Right lobe of liver (tissue), 6 donors: ENCODE data around the gene CATSPERE. TPM values are rescaled to one million over a fixed set of nuclear protein-coding genes. Genes with fewer than 3 reads are reported as not detected.

Source experiments
- ATAC-seq, 4 donors: fragments of 200-7000 bp; cut with Tn5 transposase; one replicate each; pipeline ENCODE4 v1.9.1; 2020; ENCODE audit warnings: mild to moderate bottlenecking in 4 of 4, moderate library complexity in 4 of 4
- DNase-seq, 3 donors: peaks; one replicate each; pipeline ENCODE4 v3.0.0-alpha.2; 2020
- H3K27ac ChIP-seq, 3 donors: fragments of 200-600 bp; one replicate each; pipeline ENCODE4 v1.8.0; 2022
- H3K27me3 ChIP-seq, 2 donors: fragments of 200-600 bp; one replicate each; pipeline ENCODE4 v1.8.0; 2022
- H3K36me3 ChIP-seq, 4 donors: fragments of 200-600 bp; sonication (generic) in 1 of 4; one replicate each; pipeline versions ENCODE4 v1.5.1 to v1.8.0; 2017 to 2022; ENCODE audit warnings: control low read depth in 1 of 4
- H3K4me1 ChIP-seq, 4 donors: fragments of 200-600 bp; sonication (generic) in 1 of 4; one replicate each; pipeline versions ENCODE4 v1.5.1 to v1.8.0; 2017 to 2022; ENCODE audit warnings: control low read depth in 1 of 4
- H3K4me3 ChIP-seq, 3 donors: fragments of 200-600 bp; one replicate each; pipeline ENCODE4 v1.8.0; 2022
- H3K9me3 ChIP-seq, 4 donors: fragments of 200-600 bp; sonication (generic) in 1 of 4; one replicate each; pipeline versions ENCODE4 v1.5.1 to v1.8.0; 2017 to 2022; ENCODE audit warnings: control low read depth in 1 of 4
- POLR2A ChIP-seq: fragments of 450-650 bp; IDR thresholded peaks from one replicate; pipeline ENCODE4 v1.6.1; 2017; ENCODE audit warnings: antibody characterized with exemption, mild to moderate bottlenecking
- WGBS: methylation state at CpG from one replicate; pipeline ENCODE4 v1.1.6; 2018; ENCODE audit warnings: low coverage, low lambda C conversion rate; ENCODE audit not compliant: insufficient coverage; ENCODE audit errors: missing lambda C conversion rate; 5-methylcytosine and 5-hydroxymethylcytosine counted together
- intact Hi-C, 2 donors: fragments of 100-400 bp; cut with DNase I; formaldehyde crosslinking; loops; one replicate each; pipeline versions ENCODE4 v1.11.2 to v1.14.1; 2022
- total RNA-seq, 6 experiments: library from RNA; depleted of rRNA in 2 of 6; stranded (reverse); fragments of >200 nt in 2 of 6; fragmentation: NEBNext Ultra II Directional in 3 of 6; extraction: Animal tissue kit (Norgen Biotek cat#: 25700) in 3 of 6; gene quantifications; one replicate each; pipeline versions ENCODE4 v1.1.0 to v1.2.4, GENCODE V29; 2016 to 2023
- TF ChIP-seq, protein P1 (sequence below), 4 donors: fragments of 200-600 bp in 3 of 4; fragments of 450-650 bp in 1 of 4; IDR thresholded peaks; one replicate each; pipeline versions ENCODE4 v1.5.1 to v1.8.0; 2016 to 2022; ENCODE audit warnings: antibody characterized with exemption in 4 of 4, mild to moderate bottlenecking in 2 of 4
- donor health status: DM: no; HTN: yes; CAD: no.
- donor health status: DM: no; HTN: no; CAD: no.
- donor health status: DM: no; HTN: no; CAD: no.
- donor health status: DM: no; HTN: yes; CAD: no.
- donor health status: DM: no; HTN: yes; CAD: no.

CATSPERE gene
- total RNA-seq, 6 experiments from 2014 or later: 0.31 to 1.3 (median 0.70) TPM

DNA sequence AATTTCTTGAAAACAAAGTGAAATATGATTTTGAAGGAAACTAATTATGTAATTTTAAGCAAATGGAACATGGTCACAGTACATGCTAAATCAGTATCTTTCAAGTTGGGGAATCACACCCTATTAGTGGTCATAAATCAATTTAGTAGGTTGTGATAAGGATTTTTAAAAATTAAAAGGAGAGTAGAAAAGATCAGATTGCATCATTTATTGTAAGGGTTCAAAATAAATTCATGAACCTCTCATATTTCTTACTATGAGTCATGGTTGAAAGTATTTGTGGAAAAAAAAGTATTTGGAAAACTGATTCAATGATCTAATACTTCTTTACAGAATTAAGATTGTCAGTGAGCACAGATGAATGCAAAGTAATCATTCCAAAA is 24.0 kb upstream of the CATSPERE start:
- intact Hi-C loops: no loop called here
- Histone ChIP-seq H3K36me3 (peaks cover 0 to 15% (median 0%) of the 10 kb centered on the region in 4 donors), H3K4me1 (peaks cover 0 to 4% (median 0%) of the 10 kb centered on the region in 4 donors), H3K4me3 (no peak overlapping the region), H3K9me3 (no peaks in the 10 kb centered on the region), H3K27me3 (no peaks in the 10 kb centered on the region), H3K27ac (no peak overlapping the region)
- no peak for DNase-seq
- TF ChIP-seq, protein P1, sequence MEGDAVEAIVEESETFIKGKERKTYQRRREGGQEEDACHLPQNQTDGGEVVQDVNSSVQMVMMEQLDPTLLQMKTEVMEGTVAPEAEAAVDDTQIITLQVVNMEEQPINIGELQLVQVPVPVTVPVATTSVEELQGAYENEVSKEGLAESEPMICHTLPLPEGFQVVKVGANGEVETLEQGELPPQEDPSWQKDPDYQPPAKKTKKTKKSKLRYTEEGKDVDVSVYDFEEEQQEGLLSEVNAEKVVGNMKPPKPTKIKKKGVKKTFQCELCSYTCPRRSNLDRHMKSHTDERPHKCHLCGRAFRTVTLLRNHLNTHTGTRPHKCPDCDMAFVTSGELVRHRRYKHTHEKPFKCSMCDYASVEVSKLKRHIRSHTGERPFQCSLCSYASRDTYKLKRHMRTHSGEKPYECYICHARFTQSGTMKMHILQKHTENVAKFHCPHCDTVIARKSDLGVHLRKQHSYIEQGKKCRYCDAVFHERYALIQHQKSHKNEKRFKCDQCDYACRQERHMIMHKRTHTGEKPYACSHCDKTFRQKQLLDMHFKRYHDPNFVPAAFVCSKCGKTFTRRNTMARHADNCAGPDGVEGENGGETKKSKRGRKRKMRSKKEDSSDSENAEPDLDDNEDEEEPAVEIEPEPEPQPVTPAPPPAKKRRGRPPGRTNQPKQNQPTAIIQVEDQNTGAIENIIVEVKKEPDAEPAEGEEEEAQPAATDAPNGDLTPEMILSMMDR (IDR thresholded peaks at IDR 0.05): no peak
- no peak for TF ChIP-seq POLR2A
- no peak for ATAC-seq

DNA sequence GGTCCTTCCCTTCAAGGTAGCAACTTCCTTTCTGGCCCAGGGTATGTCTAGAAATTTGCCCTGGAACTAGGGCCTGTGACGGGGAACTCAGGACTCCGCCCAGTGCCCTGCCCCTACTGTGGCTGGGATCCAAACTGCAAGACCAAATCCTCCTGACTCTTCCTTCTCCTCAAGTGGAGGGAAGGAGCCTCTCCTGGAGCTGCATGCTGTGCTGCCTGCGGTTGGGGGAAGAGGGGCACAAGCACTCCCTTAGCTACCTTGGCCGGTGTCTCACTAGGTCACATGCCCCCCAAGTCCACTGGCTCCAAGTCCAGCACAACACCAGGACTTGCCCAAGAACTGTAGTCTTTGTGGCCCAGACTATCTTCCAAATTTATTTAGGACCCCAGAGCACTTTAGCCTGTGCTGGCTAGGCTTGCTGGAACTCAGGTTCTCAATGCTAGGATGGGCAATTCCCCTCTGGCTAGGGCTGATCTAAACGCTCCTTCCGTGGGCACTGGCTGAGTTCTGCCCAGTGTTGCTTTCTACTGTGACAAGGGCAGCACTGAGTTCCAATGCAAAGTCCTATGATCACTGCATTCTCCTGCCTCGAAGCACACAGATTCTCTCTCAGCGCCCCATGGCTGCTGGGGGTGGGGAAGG is 21.6 kb upstream of the CATSPERE start:
- 75% methylated on average over 4 of the region's 8 CpGs for WGBS
- Histone ChIP-seq H3K36me3 (peaks cover 0 to 15% (median 0%) of the 10 kb centered on the region in 4 donors), H3K4me1 (peaks cover 0 to 4% (median 0%) of the 10 kb centered on the region in 4 donors), H3K27me3 (no peaks in the 10 kb centered on the region), H3K27ac (no peak overlapping the region), H3K4me3 (no peak overlapping the region), H3K9me3 (no peaks in the 10 kb centered on the region)
- peak in 3 of 4 donors; percentile 43 to 47 (median 43) for ATAC-seq
- TF ChIP-seq, protein P1 (IDR thresholded peaks at IDR 0.05): no peak
- TF ChIP-seq POLR2A: no peak
- DNase-seq: no peak
- intact Hi-C loops: no loop called here

DNA sequence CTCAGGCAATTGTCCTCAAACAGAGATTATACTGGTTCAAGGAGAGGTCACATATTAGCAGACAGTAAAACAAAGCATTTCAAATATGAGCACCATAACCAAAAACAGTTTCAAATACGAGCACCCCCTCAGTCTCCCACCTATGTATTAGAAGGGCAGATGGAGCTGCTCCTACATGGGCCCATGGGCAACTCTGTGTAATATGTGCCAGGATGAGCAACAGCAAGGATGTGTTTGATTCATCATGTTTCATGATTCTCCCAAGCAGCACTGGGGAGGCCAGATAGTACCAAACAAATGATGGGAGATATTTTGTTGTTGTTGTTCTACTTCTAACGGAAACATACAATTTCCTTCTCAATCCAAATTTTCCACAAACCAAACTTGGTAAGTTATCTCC is 18.2 kb upstream of the CATSPERE start:
- 78% methylated on average over 1 of the region's 2 CpGs for WGBS
- no peak for TF ChIP-seq POLR2A
- TF ChIP-seq, protein P1 (IDR thresholded peaks at IDR 0.05): no peak
- Histone ChIP-seq H3K4me3 (no peak overlapping the region), H3K27me3 (no peaks in the 10 kb centered on the region), H3K27ac (no peak overlapping the region), H3K4me1 (no peaks in the 10 kb centered on the region), H3K9me3 (no peaks in the 10 kb centered on the region), H3K36me3 (no peaks in the 10 kb centered on the region)
- no peak for ATAC-seq
- intact Hi-C loops: no loop called here
- no peak for DNase-seq

DNA sequence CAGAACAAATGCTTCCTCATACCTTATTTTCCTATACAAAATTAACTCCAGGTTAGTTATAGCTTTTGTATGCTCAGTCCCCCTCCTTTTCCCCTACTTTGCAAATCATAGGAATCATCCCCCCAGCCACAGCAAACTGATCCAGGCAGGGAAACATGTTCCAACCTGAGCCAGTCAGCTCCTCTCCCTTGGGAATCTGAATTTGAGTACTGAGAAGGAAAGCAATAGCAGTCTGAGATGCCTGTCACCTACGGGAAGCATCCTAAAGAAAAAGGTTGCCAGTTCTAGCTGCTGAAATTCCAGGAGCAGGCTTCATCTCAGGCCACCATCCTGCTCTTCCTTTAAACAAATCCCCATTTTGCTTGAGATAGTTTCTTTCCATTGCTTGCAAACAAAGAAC is 16.2 kb upstream of the CATSPERE start:
- DNase-seq (no peak), ATAC-seq (no peak)
- H3K36me3 ChIP-seq: no peaks in the 10 kb centered on the region
- H3K4me1 ChIP-seq: peaks cover 0 to 2% (median under 1%) of the 10 kb centered on the region in 4 donors
- 60% methylated on average over 1 of the region's 1 CpG for WGBS
- H3K27ac ChIP-seq: peak overlapping the region in 1 of 3 donors; percentile 24
- no peaks in the 10 kb centered on the region for H3K9me3 ChIP-seq
- TF ChIP-seq, protein P1 (IDR thresholded peaks at IDR 0.05): no peak
- no peak overlapping the region for H3K4me3 ChIP-seq
- H3K27me3 ChIP-seq: no peaks in the 10 kb centered on the region
- intact Hi-C loops: no loop called here
